CMK (cell line): Measurements from ENCODE around the gene GAREM1.
A peak's percentile ranks its signal among the peaks of the same experiment; 100 is the strongest.
"Not testable (repeated sequence)": the region's sequence is repeated elsewhere in the genome, so short reads cannot be mapped to it uniquely, and the experiment has no call there.

Source experiments
- DNase-seq: peaks from one replicate; pipeline ENCODE4 v3.0.0-alpha.2; 2010; ENCODE audit warnings: low read depth

Gene GAREM1

GRCh38 chr18:32470714-32471633, at the start of gene GAREM1:
TSS of gene GAREM1 (minus strand) at chr18:32470882. CDS start at chr18:32470428, 454 bp downstream.
- peak; percentile 25 for DNase-seq

GRCh38 chr18:32511147-32511546, 40.5 kb upstream of the GAREM1 start:
- no peak for DNase-seq

- no peak for DNase-seq
Observed at GRCh38 chr18:32509111-32509510, 38.4 kb upstream of the GAREM1 start.

GRCh38 chr18:32507093-32507492, 36.4 kb upstream of the GAREM1 start:
- no peak for DNase-seq

GRCh38 chr18:32502014-32502413, 31.3 kb upstream of the GAREM1 start:
- no peak for DNase-seq

- DNase-seq: not testable (repeated sequence)
Observed at GRCh38 chr18:32501242-32501641, 30.6 kb upstream of the GAREM1 start.

- DNase-seq: no peak
Observed at GRCh38 chr18:32483002-32483401, 12.3 kb upstream of the GAREM1 start.

- DNase-seq: no peak
Observed at GRCh38 chr18:32482117-32482516, 11.4 kb upstream of the GAREM1 start.

- no peak for DNase-seq
Observed at GRCh38 chr18:32480581-32480980, 9.9 kb upstream of the GAREM1 start.

GRCh38 chr18:32478807-32479206, 8.1 kb upstream of the GAREM1 start:
- no peak for DNase-seq

- no peak for DNase-seq
Observed at GRCh38 chr18:32478317-32478716, 7.6 kb upstream of the GAREM1 start.

- no peak for DNase-seq
Observed at GRCh38 chr18:32476106-32476505, 5.4 kb upstream of the GAREM1 start.

- not testable (repeated sequence) for DNase-seq
Observed at GRCh38 chr18:32475069-32475468, 4.4 kb upstream of the GAREM1 start.

GRCh38 chr18:32473325-32473724, 2.6 kb upstream of the GAREM1 start:
- no peak for DNase-seq

GRCh38 chr18:32472841-32473240, 2.2 kb upstream of the GAREM1 start:
- DNase-seq: no peak

- DNase-seq: no peak
Observed at GRCh38 chr18:32470460-32470713, 295 bp downstream of the GAREM1 start.

GRCh38 chr18:32469691-32470459, 807 bp downstream of the GAREM1 start:
- no peak for DNase-seq

- DNase-seq: no peak
Observed at GRCh38 chr18:32469190-32469651, 1.5 kb downstream of the GAREM1 start.

GRCh38 chr18:32468147-32468845, 2.4 kb downstream of the GAREM1 start:
- no peak for DNase-seq

GRCh38 chr18:32461709-32462272, 8.9 kb downstream of the GAREM1 start:
- DNase-seq: no peak

GRCh38 chr18:32460171-32460731, 10.4 kb downstream of the GAREM1 start:
- DNase-seq: no peak
